DOHH2 (cell line): Measurements from ENCODE around the gene PTPN14.

ENCODE experiments used
- H3F3A ChIP-seq: fragments of 200-600 bp; sonication (generic), shearing (Covaris generic); 2 replicates; pipeline ENCODE4 v1.6.0; 2016; ENCODE audit warnings: antibody characterized with exemption, mild to moderate bottlenecking; ENCODE audit not compliant: control insufficient read depth, insufficient read depth
- H3K27ac ChIP-seq: fragments of 200-600 bp; sonication (generic); 2 replicates; pipeline ENCODE4 v1.5.1; 2014; ENCODE audit warnings: low read depth, mild to moderate bottlenecking, low read length, moderate library complexity
- H3K27me3 ChIP-seq: fragments of 200-600 bp; sonication (generic); 2 replicates; pipeline ENCODE4 v1.6.1; 2014; ENCODE audit warnings: mild to moderate bottlenecking, low read length, mixed read lengths; ENCODE audit not compliant: control insufficient read depth
- H3K36me3 ChIP-seq: fragments of 200-600 bp; sonication (generic); 2 replicates; pipeline ENCODE4 v1.6.1; 2014; ENCODE audit warnings: mild to moderate bottlenecking, low read length, moderate library complexity, mixed read lengths; ENCODE audit not compliant: control insufficient read depth
- H3K4me1 ChIP-seq: fragments of 200-600 bp; sonication (generic); 2 replicates; pipeline ENCODE4 v1.6.1; 2014; ENCODE audit warnings: mild to moderate bottlenecking, low read length, mixed read lengths; ENCODE audit not compliant: control insufficient read depth
- H3K4me2 ChIP-seq: fragments of 200-600 bp; sonication (generic); 2 replicates; pipeline ENCODE4 v1.6.0; 2014; ENCODE audit warnings: mild to moderate bottlenecking, low read length, moderate library complexity
- H3K4me3 ChIP-seq: fragments of 200-600 bp; sonication (generic); 2 replicates; pipeline ENCODE4 v1.5.1; 2014; ENCODE audit warnings: mild to moderate bottlenecking, low read length, mixed read lengths
- H3K79me2 ChIP-seq: fragments of 200-600 bp; sonication (generic); 2 replicates; pipeline ENCODE4 v1.6.1; 2014; ENCODE audit warnings: mild to moderate bottlenecking, low read length, mixed read lengths; ENCODE audit not compliant: control insufficient read depth
- H3K9me2 ChIP-seq: fragments of 200-600 bp; sonication (generic); replicated peaks from 2 replicates; pipeline ENCODE4 v1.6.1; 2014; ENCODE audit warnings: mild to moderate bottlenecking, low read length, mixed read lengths; ENCODE audit not compliant: control insufficient read depth
- H3K9me3 ChIP-seq: fragments of 200-600 bp; sonication (generic); 2 replicates; pipeline ENCODE4 v1.6.1; 2014; ENCODE audit warnings: antibody characterized with exemption, low read length, mixed read lengths; ENCODE audit not compliant: control insufficient read depth, insufficient read depth
- H4K20me1 ChIP-seq: fragments of 200-600 bp; sonication (generic); 2 replicates; pipeline ENCODE4 v1.6.0; 2014; ENCODE audit warnings: low read depth, mild to moderate bottlenecking, antibody characterized with exemption, low read length, moderate library complexity; ENCODE audit not compliant: control insufficient read depth, insufficient read depth
- CTCF ChIP-seq: fragments of 200-600 bp; sonication (generic); IDR thresholded peaks from one replicate; pipeline ENCODE4 v1.5.1; 2014; ENCODE audit warnings: antibody characterized with exemption, mild to moderate bottlenecking, low read depth, low read length; ENCODE audit not compliant: poor library complexity, severe bottlenecking
- EZH2phosphoT487 ChIP-seq: fragments of 200-600 bp; sonication (generic); IDR thresholded peaks from 2 replicates; pipeline ENCODE4 v1.6.1; 2017; ENCODE audit warnings: borderline replicate concordance, mild to moderate bottlenecking, antibody characterized with exemption, low read length, moderate library complexity, mixed read lengths

PTPN14 gene

GRCh38 chr1:214574598-214575411 is 23.4 kb upstream of the PTPN14 start:
- no peak overlapping the region for H3K27ac ChIP-seq

DNA sequence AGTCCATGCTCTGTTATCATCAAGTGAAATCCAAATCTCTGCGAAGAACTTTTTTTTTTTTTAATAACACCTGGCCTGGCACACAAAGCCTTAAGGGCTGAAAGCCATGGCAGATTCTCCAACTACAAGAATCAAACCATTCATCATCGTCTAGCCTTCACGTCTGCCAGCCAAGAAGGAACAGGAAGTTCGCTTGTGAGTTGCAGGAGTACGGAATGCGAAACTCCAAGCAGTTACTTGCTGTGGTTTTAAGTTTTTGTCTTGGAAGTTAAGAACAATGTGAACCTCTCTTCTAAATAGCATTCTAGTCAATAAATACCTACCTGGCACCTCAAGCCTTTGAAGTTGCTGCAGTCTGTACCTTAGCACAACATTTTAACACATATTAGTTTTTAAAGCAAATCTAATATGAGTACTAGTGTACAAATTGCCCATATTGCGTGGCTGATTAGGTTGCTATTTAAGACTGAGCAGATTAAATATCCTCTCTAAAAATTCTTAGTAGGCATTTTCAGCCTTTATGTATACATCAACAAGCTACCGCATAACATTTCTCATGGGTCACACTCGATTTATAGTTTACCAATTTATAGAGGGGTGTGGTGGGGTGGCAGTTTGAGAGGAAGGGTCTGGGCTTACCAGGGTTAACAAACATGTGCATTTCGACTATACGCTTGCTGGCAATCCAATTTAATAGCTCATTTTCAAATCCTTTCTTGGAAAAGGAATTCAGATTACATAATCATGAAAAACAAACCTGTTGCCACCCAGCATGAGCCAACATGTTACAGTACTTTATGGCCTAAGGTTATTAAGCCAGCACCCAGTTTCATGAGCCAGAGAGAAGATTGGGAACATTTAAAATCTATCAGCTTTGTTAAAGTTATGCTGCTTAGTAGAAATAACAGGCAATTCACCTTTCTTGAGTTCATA is 22.2 kb upstream of the PTPN14 start:
- no peaks in the 10 kb centered on the region for H3K9me2 ChIP-seq
- H3K4me2 ChIP-seq = no peak overlapping the region
- no peak overlapping the region for H3K27ac ChIP-seq
- no peaks in the 10 kb centered on the region for H3K79me2 ChIP-seq
- H3K4me1 ChIP-seq = no peaks in the 10 kb centered on the region
- H3K36me3 ChIP-seq = no peaks in the 10 kb centered on the region
- 0 out of 2 replicates have a peak, but pooled peaks cover 3% of the 10 kb centered on the region for H3K27me3 ChIP-seq
- H3K4me3 ChIP-seq = no peak overlapping the region
- TF ChIP-seq EZH2phosphoT487 (no peak), CTCF (no peak)
- no peaks in the 10 kb centered on the region for H3F3A ChIP-seq
- H4K20me1 ChIP-seq = no peaks in the 10 kb centered on the region
- H3K9me3 ChIP-seq = peaks cover 4% of the 10 kb centered on the region; the same call in 1 of the 2 replicates

More at GRCh38 chr1:214574598-214575411, 23.4 kb upstream of the PTPN14 start:
- peaks cover 5% of the 10 kb centered on the region; the same call in 1 of the 2 replicates for H3K4me1 ChIP-seq
- H4K20me1 ChIP-seq = no peaks in the 10 kb centered on the region
- no peaks in the 10 kb centered on the region for H3K9me2 ChIP-seq
- no peaks in the 10 kb centered on the region for H3K79me2 ChIP-seq
- H3K36me3 ChIP-seq = no peaks in the 10 kb centered on the region
- no peak overlapping the region for H3K4me3 ChIP-seq
- TF ChIP-seq CTCF = no peak
- no peak for TF ChIP-seq EZH2phosphoT487
- no peaks in the 10 kb centered on the region for H3F3A ChIP-seq
- H3K27me3 ChIP-seq = 0 out of 2 replicates have a peak, but pooled peaks cover 3% of the 10 kb centered on the region
- H3K4me2 ChIP-seq = no peak overlapping the region
- H3K9me3 ChIP-seq = peaks cover 4% of the 10 kb centered on the region; the same call in 1 of the 2 replicates

DNA sequence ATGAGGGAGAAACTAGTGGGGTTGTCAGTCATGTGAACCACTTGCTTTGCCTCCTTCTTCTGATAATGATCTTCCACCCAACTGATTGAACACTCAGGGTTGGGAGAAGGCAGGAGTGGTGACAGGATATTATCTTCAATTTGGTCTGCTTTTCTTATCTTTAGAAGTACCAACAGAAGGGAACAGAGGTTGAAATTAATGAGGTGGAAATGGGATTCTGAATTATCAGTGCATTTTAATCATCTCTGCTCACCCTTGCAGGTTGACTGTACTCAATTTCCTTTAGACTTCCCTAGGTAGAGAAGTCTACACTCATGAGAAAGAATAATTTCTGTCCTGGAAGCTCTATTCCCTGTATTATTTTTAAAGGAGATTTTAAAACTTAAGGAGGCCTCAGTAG is 19.9 kb upstream of the PTPN14 start:
- Histone ChIP-seq H3K36me3 (no peaks in the 10 kb centered on the region), H3F3A (no peaks in the 10 kb centered on the region), H3K4me1 (no peaks in the 10 kb centered on the region), H4K20me1 (no peaks in the 10 kb centered on the region), H3K27ac (no peak overlapping the region), H3K27me3 (0 out of 2 replicates have a peak, but pooled peaks cover 3% of the 10 kb centered on the region), H3K4me2 (no peak overlapping the region), H3K79me2 (no peaks in the 10 kb centered on the region), H3K4me3 (no peak overlapping the region), H3K9me3 (peaks cover 4% of the 10 kb centered on the region; the same call in 1 of the 2 replicates), H3K9me2 (no peaks in the 10 kb centered on the region)
- no peak for TF ChIP-seq EZH2phosphoT487
- TF ChIP-seq CTCF = no peak
